Rectal smooth muscle tissue (tissue), 1 donor: Measurements from ENCODE around the gene PDCD4.

ENCODE experiments used
- H3K27ac ChIP-seq: one replicate; pipeline ENCODE4 v1.7.0; 2013; ENCODE audit warnings: low read depth, low read length, inconsistent platforms
- H3K27me3 ChIP-seq: one replicate; pipeline ENCODE4 v1.7.0; 2013; ENCODE audit warnings: low read length; ENCODE audit not compliant: control insufficient read depth, insufficient read depth
- H3K36me3 ChIP-seq: one replicate; pipeline ENCODE4 v1.7.0; 2013; ENCODE audit warnings: low read length; ENCODE audit not compliant: control insufficient read depth, insufficient read depth
- H3K4me1 ChIP-seq: one replicate; pipeline ENCODE4 v1.7.0; 2013; ENCODE audit warnings: low read length; ENCODE audit not compliant: control insufficient read depth, insufficient read depth
- H3K4me3 ChIP-seq: one replicate; pipeline ENCODE4 v1.7.0; 2013; ENCODE audit warnings: low read length
- H3K9ac ChIP-seq: one replicate; pipeline ENCODE4 v1.7.0; 2013; ENCODE audit warnings: low read length

Gene PDCD4

DNA sequence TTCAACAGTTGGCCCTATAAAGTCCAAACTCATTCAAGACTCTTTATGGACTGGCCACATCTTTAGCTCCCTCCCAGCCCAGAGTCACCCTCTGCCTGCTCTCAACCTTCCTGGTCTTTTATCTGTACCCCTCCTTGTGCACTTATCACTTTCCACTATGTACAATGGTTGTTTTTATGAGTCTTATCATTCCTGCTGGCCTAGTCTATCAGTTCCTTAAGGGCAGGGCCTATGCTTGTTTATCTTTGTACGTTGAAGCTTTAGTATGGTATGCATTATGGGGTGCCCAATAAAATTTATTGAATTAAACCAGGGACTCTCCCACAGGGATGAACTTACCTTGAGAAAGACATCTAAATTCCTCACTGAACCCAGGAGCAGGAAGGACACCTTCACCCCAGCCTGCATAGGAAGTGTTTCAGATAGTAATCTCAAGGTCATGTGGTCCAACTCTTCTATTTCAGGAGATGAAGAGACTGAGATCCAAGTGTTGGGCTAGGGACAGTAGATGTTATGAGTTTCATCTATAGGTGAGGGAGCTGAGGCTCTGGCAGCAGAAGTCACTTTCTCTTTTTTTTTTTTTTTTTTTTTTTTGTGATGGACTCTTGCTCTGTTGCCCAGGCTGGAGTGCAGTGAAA lies 13.3 kb upstream of the PDCD4 start:
- Histone ChIP-seq H3K4me3 (no peak overlapping the region), H3K4me1 (no peaks in the 10 kb centered on the region), H3K36me3 (no peaks in the 10 kb centered on the region), H3K9ac (no peak overlapping the region), H3K27ac (no peak overlapping the region), H3K27me3 (no peaks in the 10 kb centered on the region)

GRCh38 chr10:110859206-110859972 lies 12.3 kb upstream of the PDCD4 start:
- no peak overlapping the region for H3K4me3 ChIP-seq

DNA sequence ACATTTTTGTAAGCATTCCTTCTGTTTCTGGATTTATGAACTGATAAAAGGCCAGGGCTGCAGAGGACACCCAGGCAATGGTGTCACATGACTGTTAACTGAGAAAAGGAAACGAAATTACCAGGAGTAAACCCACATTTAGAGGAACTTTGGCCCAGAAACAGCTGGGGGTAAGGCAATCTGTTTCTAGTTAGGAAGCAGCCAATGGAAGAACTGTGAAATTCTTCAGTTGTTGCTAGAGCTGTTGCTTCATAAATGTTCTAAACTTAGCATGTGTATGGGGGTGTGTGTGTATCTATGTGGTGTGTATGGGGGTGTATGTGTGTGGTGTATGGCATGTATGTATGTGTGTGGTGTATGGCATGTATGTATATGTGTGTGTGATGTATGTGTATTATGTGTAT lies 11.8 kb upstream of the PDCD4 start:
- Histone ChIP-seq H3K9ac (no peak overlapping the region), H3K4me1 (peaks cover 6% of the 10 kb centered on the region), H3K36me3 (no peaks in the 10 kb centered on the region), H3K27ac (no peak overlapping the region), H3K27me3 (no peaks in the 10 kb centered on the region), H3K4me3 (no peak overlapping the region)

More at GRCh38 chr10:110859206-110859972, 12.3 kb upstream of the PDCD4 start:
- no peaks in the 10 kb centered on the region for H3K27me3 ChIP-seq
- no peaks in the 10 kb centered on the region for H3K4me1 ChIP-seq
- H3K36me3 ChIP-seq: no peaks in the 10 kb centered on the region
- H3K9ac ChIP-seq: no peak overlapping the region
- no peak overlapping the region for H3K27ac ChIP-seq

DNA sequence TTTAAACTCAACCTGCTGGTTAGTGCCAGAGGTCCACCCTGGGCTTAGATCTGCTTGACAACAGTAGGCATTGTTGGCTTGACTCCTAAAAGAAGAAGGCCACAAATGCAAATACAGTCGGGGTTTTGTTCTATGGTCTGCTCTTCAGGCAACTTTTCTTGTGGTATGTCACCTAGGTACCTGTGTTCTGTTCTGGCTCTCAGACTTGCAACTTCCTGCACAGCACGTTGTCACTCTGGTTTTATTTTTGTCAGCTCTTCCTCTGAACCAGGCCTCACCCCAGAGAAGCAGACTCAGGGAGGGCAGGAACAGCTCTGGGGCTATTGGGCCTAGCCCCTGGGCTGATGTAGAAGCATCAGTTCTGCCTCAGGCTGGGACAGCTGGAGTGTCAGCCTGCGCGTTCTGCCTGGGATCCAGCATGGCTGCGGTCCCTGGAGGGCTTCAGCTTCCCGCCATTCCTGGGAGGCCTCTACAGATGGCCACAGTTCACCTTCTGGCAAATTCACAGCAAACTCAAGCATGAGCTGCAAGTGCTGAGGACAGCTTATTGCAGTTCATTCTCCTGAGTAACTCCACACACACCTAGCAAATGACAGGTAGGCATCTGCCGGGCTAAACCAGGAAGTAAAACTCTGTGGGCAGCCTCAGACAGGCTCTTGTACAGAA lies 11.0 kb upstream of the PDCD4 start:
- H3K27me3 ChIP-seq: no peaks in the 10 kb centered on the region
- H3K27ac ChIP-seq: no peak overlapping the region
- H3K9ac ChIP-seq: no peak overlapping the region
- H3K4me3 ChIP-seq: peak overlapping the region; percentile 23
- H3K36me3 ChIP-seq: no peaks in the 10 kb centered on the region
- H3K4me1 ChIP-seq: peaks cover 12% of the 10 kb centered on the region

GRCh38 chr10:110861476-110861875 lies 10.3 kb upstream of the PDCD4 start:
- Histone ChIP-seq H3K4me3 (no peak overlapping the region), H3K27me3 (no peaks in the 10 kb centered on the region), H3K9ac (no peak overlapping the region), H3K36me3 (no peaks in the 10 kb centered on the region), H3K27ac (no peak overlapping the region), H3K4me1 (peaks cover 12% of the 10 kb centered on the region)

- no peaks in the 10 kb centered on the region for H3K27me3 ChIP-seq
- peaks cover 12% of the 10 kb centered on the region for H3K4me1 ChIP-seq
- no peaks in the 10 kb centered on the region for H3K36me3 ChIP-seq
- H3K27ac ChIP-seq: no peak overlapping the region
- no peak overlapping the region for H3K4me3 ChIP-seq
- H3K9ac ChIP-seq: no peak overlapping the region
Measured at GRCh38 chr10:110861930-110862649, 9.6 kb upstream of the PDCD4 start.

- Histone ChIP-seq H3K27me3 (no peaks in the 10 kb centered on the region), H3K9ac (no peak overlapping the region), H3K36me3 (no peaks in the 10 kb centered on the region), H3K27ac (no peak overlapping the region), H3K4me3 (no peak overlapping the region), H3K4me1 (peaks cover 12% of the 10 kb centered on the region)
Measured at GRCh38 chr10:110862961-110863360, 8.8 kb upstream of the PDCD4 start.

GRCh38 chr10:110863361-110863760 lies 8.4 kb upstream of the PDCD4 start:
- Histone ChIP-seq H3K36me3 (no peaks in the 10 kb centered on the region), H3K9ac (no peak overlapping the region), H3K4me3 (no peak overlapping the region), H3K27me3 (no peaks in the 10 kb centered on the region), H3K27ac (no peak overlapping the region), H3K4me1 (peaks cover 12% of the 10 kb centered on the region)

GRCh38 chr10:110863956-110864355 lies 7.8 kb upstream of the PDCD4 start:
- H3K27ac ChIP-seq: peak overlapping the region; percentile 66
- H3K9ac ChIP-seq: no peak overlapping the region
- no peak overlapping the region for H3K4me3 ChIP-seq
- no peaks in the 10 kb centered on the region for H3K36me3 ChIP-seq
- peaks cover 12% of the 10 kb centered on the region for H3K4me1 ChIP-seq
- H3K27me3 ChIP-seq: no peaks in the 10 kb centered on the region

- Histone ChIP-seq H3K27ac (peak overlapping the region; percentile 66), H3K27me3 (no peaks in the 10 kb centered on the region), H3K4me3 (no peak overlapping the region), H3K4me1 (peaks cover 12% of the 10 kb centered on the region), H3K9ac (no peak overlapping the region), H3K36me3 (no peaks in the 10 kb centered on the region)
Measured at GRCh38 chr10:110864662-110865140, 7.0 kb upstream of the PDCD4 start.

DNA sequence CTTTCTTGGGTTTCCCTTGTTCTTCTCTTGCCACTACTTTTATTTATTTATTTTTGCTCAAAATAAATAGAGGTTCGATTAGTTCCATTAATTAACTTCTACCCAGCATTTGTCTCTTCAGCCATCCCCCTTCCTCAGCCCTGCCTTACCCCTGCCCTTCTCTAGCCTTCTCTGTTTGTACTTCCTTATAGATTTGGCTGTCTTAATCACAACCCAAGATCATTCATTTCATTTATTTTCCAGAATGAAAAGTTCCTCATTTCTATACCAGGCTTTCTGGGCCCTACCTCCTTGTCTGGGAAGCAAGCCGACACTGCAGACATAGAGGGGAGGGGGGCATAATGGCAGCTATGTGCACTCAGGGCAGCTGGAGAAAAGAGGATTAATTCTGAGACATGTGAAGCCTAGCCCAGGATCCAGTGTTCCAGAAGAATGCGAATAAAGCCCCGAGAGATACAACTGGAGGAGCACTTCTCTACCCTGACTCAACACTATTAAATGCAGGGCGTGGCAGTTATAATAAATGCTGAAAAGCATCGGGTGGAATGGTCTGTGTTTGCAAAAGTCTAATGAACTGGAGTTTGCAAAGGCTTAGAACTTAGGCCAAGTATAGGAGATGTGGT lies 6.4 kb upstream of the PDCD4 start:
- Histone ChIP-seq H3K36me3 (no peaks in the 10 kb centered on the region), H3K4me3 (peak overlapping the region; percentile 21), H3K9ac (no peak overlapping the region), H3K4me1 (peaks cover 12% of the 10 kb centered on the region), H3K27ac (peak overlapping the region; percentile 66), H3K27me3 (no peaks in the 10 kb centered on the region)
